Tibial nerve (tissue), 4 donors: Measurements from ENCODE around the gene ZNF391.

Experiments
- EP300 ChIP-seq, 2 donors: sonication (generic); formaldehyde crosslinking; IDR thresholded peaks; one replicate each; pipeline ENCODE4 v1.6.1; 2017; ENCODE audit warnings: antibody characterized with exemption in 2 of 2, mild to moderate bottlenecking in 1 of 2
- POLR2A ChIP-seq, 2 donors: fragments of 450-650 bp; IDR thresholded peaks; one replicate each; pipeline ENCODE4 v1.6.1; 2017; ENCODE audit warnings: antibody characterized with exemption in 2 of 2, mild to moderate bottlenecking in 2 of 2, moderate library complexity in 2 of 2
- TF ChIP-seq, protein P1 (sequence below), 5 experiments: fragments of 200-600 bp in 3 of 5; fragments of 450-650 bp in 2 of 5; sonication (generic) in 3 of 5; IDR thresholded peaks; one replicate each; pipeline ENCODE4 v1.5.1; 2016 to 2019; ENCODE audit warnings: antibody characterized with exemption in 5 of 5, mild to moderate bottlenecking in 3 of 5, moderate library complexity in 2 of 5

DNA sequence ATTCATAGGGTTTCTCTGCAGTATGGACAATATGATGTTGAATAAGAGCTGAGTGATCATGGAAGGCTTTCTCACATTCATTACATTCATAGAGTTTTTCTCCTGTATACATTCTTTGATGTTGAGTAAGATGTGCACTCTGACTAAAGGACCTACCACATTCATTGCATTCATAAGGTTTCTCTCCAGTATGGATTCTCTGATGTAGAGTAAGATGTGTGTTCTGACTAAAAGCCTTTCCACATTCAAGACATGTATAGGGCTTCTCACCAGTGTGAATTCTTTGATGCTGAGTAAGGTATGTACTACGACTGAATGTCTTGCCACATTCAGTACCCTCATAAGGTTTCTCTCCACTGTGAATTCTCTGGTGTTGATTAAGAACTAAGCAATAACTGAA is 29.3 kb upstream of the ZNF391 start:
- TF ChIP-seq, protein P1, sequence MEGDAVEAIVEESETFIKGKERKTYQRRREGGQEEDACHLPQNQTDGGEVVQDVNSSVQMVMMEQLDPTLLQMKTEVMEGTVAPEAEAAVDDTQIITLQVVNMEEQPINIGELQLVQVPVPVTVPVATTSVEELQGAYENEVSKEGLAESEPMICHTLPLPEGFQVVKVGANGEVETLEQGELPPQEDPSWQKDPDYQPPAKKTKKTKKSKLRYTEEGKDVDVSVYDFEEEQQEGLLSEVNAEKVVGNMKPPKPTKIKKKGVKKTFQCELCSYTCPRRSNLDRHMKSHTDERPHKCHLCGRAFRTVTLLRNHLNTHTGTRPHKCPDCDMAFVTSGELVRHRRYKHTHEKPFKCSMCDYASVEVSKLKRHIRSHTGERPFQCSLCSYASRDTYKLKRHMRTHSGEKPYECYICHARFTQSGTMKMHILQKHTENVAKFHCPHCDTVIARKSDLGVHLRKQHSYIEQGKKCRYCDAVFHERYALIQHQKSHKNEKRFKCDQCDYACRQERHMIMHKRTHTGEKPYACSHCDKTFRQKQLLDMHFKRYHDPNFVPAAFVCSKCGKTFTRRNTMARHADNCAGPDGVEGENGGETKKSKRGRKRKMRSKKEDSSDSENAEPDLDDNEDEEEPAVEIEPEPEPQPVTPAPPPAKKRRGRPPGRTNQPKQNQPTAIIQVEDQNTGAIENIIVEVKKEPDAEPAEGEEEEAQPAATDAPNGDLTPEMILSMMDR (IDR thresholded peaks at IDR 0.05) = no peak
- TF ChIP-seq POLR2A (IDR thresholded peaks at IDR 0.05) = no peak
- no peak for TF ChIP-seq EP300 (IDR thresholded peaks at IDR 0.05)
